GM12801 (cell line): ENCODE measurements around the gene ARRDC1.

Source experiments
- TF ChIP-seq, protein P1 (sequence below): IDR thresholded peaks from one replicate; pipeline ENCODE4 v1.5.1; 2011; ENCODE audit warnings: control low read depth; ENCODE audit not compliant: insufficient read length; ENCODE audit errors: extremely low read depth

Gene ARRDC1

DNA sequence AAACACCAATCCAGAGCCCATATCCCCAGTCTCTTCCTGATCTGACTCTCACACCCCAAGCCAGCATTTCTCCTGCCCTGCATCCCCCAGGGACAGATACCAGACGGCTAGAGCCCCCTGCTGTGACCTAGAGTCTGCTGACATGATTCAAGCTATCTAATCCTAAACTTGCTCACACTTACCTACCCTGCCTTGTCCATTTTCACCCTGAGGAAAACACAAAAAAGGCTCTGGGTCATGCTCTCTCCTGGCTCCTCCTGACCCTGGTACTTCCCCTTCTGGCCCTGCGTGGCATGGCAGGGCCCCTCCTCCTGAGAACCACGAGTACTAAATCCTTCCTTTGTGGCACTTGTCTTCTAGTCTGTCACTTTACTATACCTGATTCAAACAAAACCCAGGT lies 2.8 kb upstream of the ARRDC1 start:
- TF ChIP-seq, protein P1, sequence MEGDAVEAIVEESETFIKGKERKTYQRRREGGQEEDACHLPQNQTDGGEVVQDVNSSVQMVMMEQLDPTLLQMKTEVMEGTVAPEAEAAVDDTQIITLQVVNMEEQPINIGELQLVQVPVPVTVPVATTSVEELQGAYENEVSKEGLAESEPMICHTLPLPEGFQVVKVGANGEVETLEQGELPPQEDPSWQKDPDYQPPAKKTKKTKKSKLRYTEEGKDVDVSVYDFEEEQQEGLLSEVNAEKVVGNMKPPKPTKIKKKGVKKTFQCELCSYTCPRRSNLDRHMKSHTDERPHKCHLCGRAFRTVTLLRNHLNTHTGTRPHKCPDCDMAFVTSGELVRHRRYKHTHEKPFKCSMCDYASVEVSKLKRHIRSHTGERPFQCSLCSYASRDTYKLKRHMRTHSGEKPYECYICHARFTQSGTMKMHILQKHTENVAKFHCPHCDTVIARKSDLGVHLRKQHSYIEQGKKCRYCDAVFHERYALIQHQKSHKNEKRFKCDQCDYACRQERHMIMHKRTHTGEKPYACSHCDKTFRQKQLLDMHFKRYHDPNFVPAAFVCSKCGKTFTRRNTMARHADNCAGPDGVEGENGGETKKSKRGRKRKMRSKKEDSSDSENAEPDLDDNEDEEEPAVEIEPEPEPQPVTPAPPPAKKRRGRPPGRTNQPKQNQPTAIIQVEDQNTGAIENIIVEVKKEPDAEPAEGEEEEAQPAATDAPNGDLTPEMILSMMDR = no peak

DNA sequence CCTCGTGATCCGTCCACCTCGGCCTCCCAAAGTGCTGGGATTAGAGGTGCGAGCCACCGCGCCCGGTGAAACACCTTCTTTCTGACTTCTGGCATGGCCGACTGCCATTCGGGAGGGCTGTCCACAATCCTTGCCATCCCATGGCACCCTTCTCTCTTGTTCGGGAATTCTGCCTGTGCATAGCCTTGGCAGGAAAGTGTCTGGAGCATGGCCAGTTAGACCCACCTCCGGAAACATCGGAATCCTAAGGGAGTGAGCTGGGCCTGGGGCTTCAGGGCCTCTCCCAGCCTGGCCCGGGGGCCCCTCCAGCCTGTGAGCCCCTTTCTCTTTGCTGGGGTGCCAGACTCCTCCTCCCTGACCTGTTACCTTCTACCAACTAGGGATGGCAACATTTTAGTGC lies 1.6 kb upstream of the ARRDC1 start:
- TF ChIP-seq, protein P1 = no peak

DNA sequence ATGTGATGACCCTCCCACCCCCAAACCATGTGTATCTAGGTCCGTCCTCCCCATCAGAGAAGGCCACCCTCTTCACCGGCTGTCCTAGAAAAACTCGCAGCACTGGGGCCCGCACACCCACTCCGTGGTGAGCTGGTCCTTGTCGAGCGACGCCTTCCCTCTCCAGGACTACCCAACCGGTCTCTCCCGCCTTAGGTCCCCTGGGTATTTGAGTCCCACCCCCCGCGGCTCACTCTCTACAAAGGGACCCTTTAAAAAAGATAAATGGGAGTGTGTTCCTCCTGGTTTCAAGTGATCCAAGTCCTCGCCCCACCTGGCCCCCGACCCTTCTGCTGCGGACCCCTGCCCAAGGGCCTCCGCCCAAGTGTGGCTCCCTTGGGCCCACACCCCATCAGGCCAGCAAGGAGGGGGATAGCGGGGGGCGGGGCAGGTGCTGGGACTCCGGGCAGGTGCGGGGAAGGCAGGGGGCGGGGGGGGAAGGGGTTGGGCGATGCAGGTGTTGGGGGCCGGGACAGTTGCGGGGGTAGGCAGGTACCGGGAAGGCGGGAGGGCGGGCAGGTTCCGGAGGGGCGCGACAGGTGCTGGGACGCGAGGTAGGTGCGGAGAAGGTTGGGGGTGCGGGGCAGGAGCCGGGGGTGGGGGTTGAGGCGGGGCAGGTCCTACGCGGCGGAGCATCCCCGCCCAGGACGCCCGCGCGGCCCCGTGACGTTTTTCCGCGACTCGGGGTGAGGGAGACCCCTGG lies 970 bp upstream of the ARRDC1 start:
- TF ChIP-seq, protein P1 = no peak

GRCh38 chr9:137606005-137606621 lies 627 bp downstream of the ARRDC1 start:
- TF ChIP-seq, protein P1 = no peak

GRCh38 chr9:137606734-137607138 lies 1.2 kb downstream of the ARRDC1 start:
- TF ChIP-seq, protein P1 = no peak

DNA sequence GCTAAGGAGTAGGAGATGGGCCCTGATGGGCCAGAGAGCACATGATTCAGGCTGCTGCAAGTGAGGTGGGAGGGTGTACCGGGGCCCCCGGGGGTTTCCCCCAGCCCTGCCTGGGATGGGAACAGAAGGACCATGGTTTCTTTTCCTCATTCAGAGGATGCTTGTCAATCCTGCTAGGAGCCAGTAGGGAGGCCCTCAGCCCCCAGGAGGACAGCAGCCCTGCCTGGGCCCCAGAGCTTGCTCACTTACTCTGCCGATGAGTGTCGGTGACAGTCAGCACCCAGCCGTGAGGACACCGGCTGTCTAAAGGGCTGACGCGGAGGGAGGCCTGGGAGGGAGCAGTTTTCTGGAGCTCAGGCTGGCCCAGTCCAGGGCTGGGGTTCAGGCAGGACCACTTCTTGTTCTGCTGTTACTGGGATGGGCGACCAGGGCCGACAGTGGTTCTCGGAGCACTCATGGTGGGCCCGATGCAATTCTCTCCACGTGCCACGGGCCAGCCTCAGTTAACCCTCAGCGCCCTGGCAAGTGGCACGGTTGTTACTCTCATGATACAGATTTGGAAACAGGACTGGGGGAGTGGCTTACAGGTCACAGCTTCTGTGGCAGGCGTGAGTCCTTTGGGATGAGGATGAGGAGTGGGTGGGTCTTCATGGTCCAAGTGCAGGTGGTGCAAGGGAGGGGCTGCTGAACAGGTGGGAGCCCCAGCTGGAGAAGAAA lies 1.8 kb downstream of the ARRDC1 start:
- TF ChIP-seq, protein P1 = no peak

- TF ChIP-seq, protein P1 = no peak
Observed at GRCh38 chr9:137610944-137611343, 5.5 kb downstream of the ARRDC1 start.
